Loucy (cell line): Measurements from ENCODE around the gene SHROOM2.
A peak's percentile ranks its signal among the peaks of the same experiment; 100 is the strongest.

Experiments used
- H2AFZ ChIP-seq: fragments of 200-600 bp; sonication (generic); 2 replicates; pipeline ENCODE4 v1.6.0; 2016; ENCODE audit warnings: antibody characterized with exemption, mild to moderate bottlenecking, low read length, moderate library complexity
- H3F3A ChIP-seq: fragments of 200-600 bp; 2 replicates; pipeline ENCODE4 v1.6.0; 2016; ENCODE audit warnings: antibody characterized with exemption, low read depth, mild to moderate bottlenecking
- H3K27me3 ChIP-seq: fragments of 200-600 bp; sonication (generic); 2 replicates; pipeline ENCODE4 v1.6.1; 2014; ENCODE audit warnings: low read length, mild to moderate bottlenecking; ENCODE audit not compliant: insufficient read depth, poor library complexity, severe bottlenecking
- H3K36me3 ChIP-seq: fragments of 200-600 bp; sonication (generic); 2 replicates; pipeline ENCODE4 v1.6.1; 2016; ENCODE audit warnings: low read length; ENCODE audit not compliant: insufficient read depth
- H3K4me1 ChIP-seq: fragments of 200-600 bp; sonication (generic); 2 replicates; pipeline ENCODE4 v1.5.1; 2014; ENCODE audit warnings: low read length, mild to moderate bottlenecking; ENCODE audit not compliant: insufficient read depth, poor library complexity, severe bottlenecking
- H3K4me2 ChIP-seq: fragments of 200-600 bp; sonication (generic); 2 replicates; pipeline ENCODE4 v1.6.0; 2014; ENCODE audit warnings: antibody characterized with exemption, low read length, low read depth, mild to moderate bottlenecking; ENCODE audit not compliant: poor library complexity, severe bottlenecking
- H3K4me3 ChIP-seq: fragments of 200-600 bp; sonication (generic); 2 replicates; pipeline ENCODE4 v1.5.1; 2014; ENCODE audit warnings: low read length, mild to moderate bottlenecking, mixed read lengths; ENCODE audit not compliant: poor library complexity, severe bottlenecking
- H3K79me2 ChIP-seq: fragments of 200-600 bp; sonication (generic); 2 replicates; pipeline ENCODE4 v1.6.1; 2014; ENCODE audit warnings: low read length; ENCODE audit not compliant: insufficient read depth
- H3K9ac ChIP-seq: fragments of 200-600 bp; sonication (generic); 2 replicates; pipeline ENCODE4 v1.6.0; 2014; ENCODE audit warnings: mild to moderate bottlenecking, low read depth, low read length, moderate library complexity; ENCODE audit not compliant: poor library complexity, severe bottlenecking
- H3K9me2 ChIP-seq: fragments of 200-600 bp; sonication (generic); replicated peaks from 2 replicates; pipeline ENCODE4 v1.6.1; 2016; ENCODE audit warnings: low read depth, low read length, mixed read lengths
- H3K9me3 ChIP-seq: fragments of 200-600 bp; sonication (generic); 2 replicates; pipeline ENCODE4 v1.6.1; 2014; ENCODE audit warnings: mild to moderate bottlenecking, antibody characterized with exemption, low read length, low read depth; ENCODE audit not compliant: insufficient read depth
- H4K20me1 ChIP-seq: fragments of 200-600 bp; sonication (generic); 2 replicates; pipeline ENCODE4 v1.6.0; 2014; ENCODE audit warnings: antibody characterized with exemption, low read length, mild to moderate bottlenecking; ENCODE audit not compliant: insufficient read depth, poor library complexity, severe bottlenecking
- CTCF ChIP-seq: fragments of 200-600 bp; sonication (generic); conservative IDR thresholded peaks from 2 replicates; pipeline ENCODE4 v1.5.1; 2014; ENCODE audit warnings: mild to moderate bottlenecking, antibody characterized with exemption, low read length
- EZH2phosphoT487 ChIP-seq: fragments of 200-600 bp; IDR thresholded peaks from 2 replicates; pipeline ENCODE4 v1.6.1; 2018; ENCODE audit warnings: antibody characterized with exemption, mild to moderate bottlenecking, moderate library complexity, borderline replicate concordance

SHROOM2 gene

GRCh38 chrX:9983846-9984245 lies 197.6 kb downstream of the SHROOM2 start:
- Histone ChIP-seq H3K9me2 (no peaks in the 10 kb centered on the region), H2AFZ (no peak overlapping the region), H3K27me3 (no peaks in the 10 kb centered on the region), H3K79me2 (no peaks in the 10 kb centered on the region), H3K9me3 (no peaks in the 10 kb centered on the region), H4K20me1 (no peaks in the 10 kb centered on the region), H3K4me2 (no peak overlapping the region), H3K4me1 (no peaks in the 10 kb centered on the region), H3F3A (no peaks in the 10 kb centered on the region), H3K9ac (no peak overlapping the region), H3K36me3 (no peaks in the 10 kb centered on the region), H3K4me3 (no peak overlapping the region)
- TF ChIP-seq CTCF (no peak), EZH2phosphoT487 (no peak)

- no peaks in the 10 kb centered on the region for H3K4me1 ChIP-seq
- no peaks in the 10 kb centered on the region for H3K27me3 ChIP-seq
- H3K9ac ChIP-seq, result no peak overlapping the region
- no peaks in the 10 kb centered on the region for H4K20me1 ChIP-seq
- TF ChIP-seq EZH2phosphoT487 (no peak), CTCF (peak; percentile 55)
- no peak overlapping the region for H2AFZ ChIP-seq
- H3K4me2 ChIP-seq, result no peak overlapping the region
- no peaks in the 10 kb centered on the region for H3K9me3 ChIP-seq
- H3K4me3 ChIP-seq, result no peak overlapping the region
- H3K36me3 ChIP-seq, result no peaks in the 10 kb centered on the region
- H3K9me2 ChIP-seq, result no peaks in the 10 kb centered on the region
- H3F3A ChIP-seq, result no peaks in the 10 kb centered on the region
- H3K79me2 ChIP-seq, result no peaks in the 10 kb centered on the region
These were observed 202.5 kb downstream of the SHROOM2 start for GRCh38 chrX:9988762-9989161.

GRCh38 chrX:9992061-9992460 lies 205.8 kb downstream of the SHROOM2 start:
- no peak overlapping the region for H2AFZ ChIP-seq
- no peaks in the 10 kb centered on the region for H3K9me3 ChIP-seq
- H3K79me2 ChIP-seq, result no peaks in the 10 kb centered on the region
- no peaks in the 10 kb centered on the region for H3K36me3 ChIP-seq
- TF ChIP-seq EZH2phosphoT487 (no peak), CTCF (no peak)
- H4K20me1 ChIP-seq, result no peaks in the 10 kb centered on the region
- H3K9me2 ChIP-seq, result no peaks in the 10 kb centered on the region
- H3K27me3 ChIP-seq, result no peaks in the 10 kb centered on the region
- no peaks in the 10 kb centered on the region for H3K4me1 ChIP-seq
- no peak overlapping the region for H3K9ac ChIP-seq
- no peak overlapping the region for H3K4me2 ChIP-seq
- no peak overlapping the region for H3K4me3 ChIP-seq
- no peaks in the 10 kb centered on the region for H3F3A ChIP-seq
